ENCODE data around the gene CHMP4B.

CHMP4B gene

GRCh38 chr20:33810885-33811775 is at the start of gene CHMP4B:
CHMP4B (plus strand) TSS chr20:33811348; CDS start chr20:33811469, 121 bp downstream.
- peak; percentile 98 for DNase-seq

- no peak for DNase-seq
Measured at GRCh38 chr20:33761698-33762250, 49.4 kb upstream of the CHMP4B start.

GRCh38 chr20:33765099-33765498 is 46.0 kb upstream of the CHMP4B start:
- DNase-seq = no peak

- DNase-seq = no peak
Measured at GRCh38 chr20:33765592-33765991, 45.6 kb upstream of the CHMP4B start.

- no peak for DNase-seq
Measured at GRCh38 chr20:33766686-33767085, 44.5 kb upstream of the CHMP4B start.

GRCh38 chr20:33767777-33768138 is 43.4 kb upstream of the CHMP4B start:
- no peak for DNase-seq

- DNase-seq = no peak
Measured at GRCh38 chr20:33769043-33769442, 42.1 kb upstream of the CHMP4B start.

GRCh38 chr20:33770005-33770404 is 41.1 kb upstream of the CHMP4B start:
- no peak for DNase-seq

- no peak for DNase-seq
Measured at GRCh38 chr20:33771938-33772337, 39.2 kb upstream of the CHMP4B start.

GRCh38 chr20:33772439-33772838 is 38.7 kb upstream of the CHMP4B start:
- no peak for DNase-seq

- no peak for DNase-seq
Measured at GRCh38 chr20:33773412-33774089, 37.6 kb upstream of the CHMP4B start.

GRCh38 chr20:33777816-33778215 is 33.3 kb upstream of the CHMP4B start:
- DNase-seq = no peak

GRCh38 chr20:33781133-33781532 is 30.0 kb upstream of the CHMP4B start:
- no peak for DNase-seq

GRCh38 chr20:33781945-33782344 is 29.2 kb upstream of the CHMP4B start:
- DNase-seq = no peak

GRCh38 chr20:33783256-33783655 is 27.9 kb upstream of the CHMP4B start:
- no peak for DNase-seq

GRCh38 chr20:33783818-33784217 is 27.3 kb upstream of the CHMP4B start:
- DNase-seq = no peak

GRCh38 chr20:33784225-33784624 is 26.9 kb upstream of the CHMP4B start:
- DNase-seq = no peak

GRCh38 chr20:33785503-33785902 is 25.6 kb upstream of the CHMP4B start:
- DNase-seq = no peak

GRCh38 chr20:33787253-33787891 is 23.8 kb upstream of the CHMP4B start:
- no peak for DNase-seq

- no peak for DNase-seq
Measured at GRCh38 chr20:33788351-33789049, 22.6 kb upstream of the CHMP4B start.

GRCh38 chr20:33789109-33789857 is 21.9 kb upstream of the CHMP4B start:
- DNase-seq = peak; percentile 98

- no peak for DNase-seq
Measured at GRCh38 chr20:33789858-33790182, 21.3 kb upstream of the CHMP4B start.
